IMR-90 (cell line): ENCODE results near the gene ADGRL3. TPM values are rescaled to one million over a fixed set of nuclear protein-coding genes. Genes with fewer than 3 reads are reported as not detected.
A peak's percentile ranks its signal among the peaks of the same experiment; 100 is the strongest.

Experiments
- ATAC-seq: fragments of 200-7000 bp; cut with Tn5 transposase; 2 replicates; pipeline ENCODE4 v1.9.1; 2020; ENCODE audit warnings: low read depth, mild to moderate bottlenecking, moderate library complexity
- BruUV-seq: library from RNA; stranded (reverse); fragments of 400-500 nt; replicated peaks from 2 replicates; lab custom pipeline; 2021; lab: Mats Ljungman, UMichigan
- CTCF ChIA-PET: fragments of 300-600 bp; formaldehyde crosslinking; extraction: SDS; loops from one replicate; lab custom pipeline; 2021; ENCODE audit warnings: antibody characterized with exemption; lab: Yijun Ruan, JAX
- POLR2A ChIA-PET: fragments of 300-600 bp; sonication (Branson Sonifier 250); formaldehyde crosslinking; loops from one replicate; lab custom pipeline; 2022; ENCODE audit warnings: antibody characterized with exemption; ENCODE audit not compliant: unreplicated experiment; lab: Charles Lee
- DNase-seq: peaks from one replicate; pipeline ENCODE4 v3.0.0; 2013
- H2AFZ ChIP-seq: replicated peaks from 2 replicates; pipeline ENCODE3; 2013; ENCODE audit warnings: low read length, mild to moderate bottlenecking; ENCODE audit not compliant: poor library complexity
- H2AK5ac ChIP-seq: 2 replicates; pipeline ENCODE4 v1.6.1; 2013; ENCODE audit warnings: low read depth, low read length, inconsistent platforms
- H2AK9ac ChIP-seq: replicated peaks from 2 replicates; pipeline ENCODE3; 2013; ENCODE audit warnings: mild to moderate bottlenecking, low read depth, low read length, moderate library complexity; ENCODE audit not compliant: poor library complexity
- H2BK120ac ChIP-seq: 2 replicates; pipeline ENCODE4 v1.6.1; 2013; ENCODE audit warnings: low read depth, low read length, inconsistent platforms
- H2BK15ac ChIP-seq: 3 replicates; pipeline ENCODE4 v1.6.1; 2013; ENCODE audit warnings: low read depth, low read length, inconsistent platforms
- H2BK20ac ChIP-seq: 2 replicates; pipeline ENCODE4 v1.6.1; 2013; ENCODE audit warnings: low read depth, mild to moderate bottlenecking, inconsistent platforms, low read length, moderate library complexity
- H2BK5ac ChIP-seq: 2 replicates; pipeline ENCODE4 v1.6.1; 2013; ENCODE audit warnings: mild to moderate bottlenecking, low read depth, low read length, inconsistent platforms; ENCODE audit not compliant: poor library complexity, severe bottlenecking
- H3K14ac ChIP-seq: replicated peaks from 2 replicates; pipeline ENCODE4 v1.6.1; 2013; ENCODE audit warnings: low read depth, low read length, inconsistent platforms
- H3K18ac ChIP-seq: 2 replicates; pipeline ENCODE4 v1.6.1; 2013; ENCODE audit warnings: low read depth, low read length, control low read depth
- H3K23ac ChIP-seq: 2 replicates; pipeline ENCODE4 v1.6.1; 2013; ENCODE audit warnings: low read depth, low read length, inconsistent platforms
- H3K27ac ChIP-seq: 2 replicates; pipeline ENCODE4 v1.5.1; 2013; ENCODE audit warnings: mild to moderate bottlenecking, control low read depth, low read length; ENCODE audit not compliant: insufficient read depth
- H3K27me3 ChIP-seq: 2 replicates; pipeline ENCODE4 v1.6.1; 2013; ENCODE audit warnings: low read length; ENCODE audit not compliant: control insufficient read depth, insufficient read depth
- H3K36me3 ChIP-seq: 2 replicates; pipeline ENCODE4 v1.6.1; 2013; ENCODE audit warnings: low read length, mixed read lengths; ENCODE audit not compliant: control insufficient read depth, insufficient read depth
- H3K4ac ChIP-seq: 2 replicates; pipeline ENCODE4 v1.6.1; 2013; ENCODE audit warnings: low read depth, low read length, inconsistent platforms
- H3K4me1 ChIP-seq: 2 replicates; pipeline ENCODE4 v1.6.1; 2013; ENCODE audit warnings: low read length, mixed read lengths; ENCODE audit not compliant: control insufficient read depth, insufficient read depth
- H3K4me2 ChIP-seq: 2 replicates; pipeline ENCODE4 v1.6.1; 2013; ENCODE audit warnings: low read depth, mild to moderate bottlenecking, control low read depth, low read length, moderate library complexity
- H3K4me3 ChIP-seq: 2 replicates; pipeline ENCODE4 v1.5.1; 2013; ENCODE audit warnings: low read depth, mild to moderate bottlenecking, control low read depth, low read length, moderate library complexity; ENCODE audit not compliant: insufficient read depth
- H3K56ac ChIP-seq: 2 replicates; pipeline ENCODE4 v1.6.1; 2013; ENCODE audit warnings: low read length, inconsistent platforms; ENCODE audit not compliant: insufficient read depth; ENCODE audit errors: extremely low read depth
- H3K79me1 ChIP-seq, 2 experiments: 2 replicates each; pipeline ENCODE4 v1.6.1; 2013; ENCODE audit warnings: low read length in 2 of 2, inconsistent platforms in 1 of 2, low read depth in 1 of 2
- H3K9ac ChIP-seq: 2 replicates; pipeline ENCODE4 v1.6.1; 2013; ENCODE audit warnings: low read depth, low read length, control low read depth
- H3K9me1 ChIP-seq: 2 replicates; pipeline ENCODE4 v1.6.1; 2013; ENCODE audit warnings: low read length, inconsistent platforms; ENCODE audit not compliant: insufficient read depth
- H3K9me3 ChIP-seq: 2 replicates; pipeline ENCODE4 v1.6.1; 2013; ENCODE audit warnings: low read length; ENCODE audit not compliant: control insufficient read depth, insufficient read depth
- H4K20me1 ChIP-seq: 2 replicates; pipeline ENCODE4 v1.6.1; 2013; ENCODE audit warnings: low read length, inconsistent platforms; ENCODE audit not compliant: insufficient read depth
- H4K5ac ChIP-seq: 2 replicates; pipeline ENCODE4 v1.6.1; 2013; ENCODE audit warnings: mild to moderate bottlenecking, low read depth, low read length, control low read depth
- H4K8ac ChIP-seq, 2 experiments: 2 replicates each; pipeline ENCODE4 v1.6.1; 2013; ENCODE audit warnings: low read depth in 2 of 2, low read length in 2 of 2, control low read depth in 1 of 2, inconsistent platforms in 1 of 2
- H4K91ac ChIP-seq: 2 replicates; pipeline ENCODE4 v1.6.1; 2013; ENCODE audit warnings: low read depth, low read length, inconsistent platforms; ENCODE audit not compliant: insufficient read depth
- BHLHE40 ChIP-seq: fragments of 150-350 bp; IDR thresholded peaks from 2 replicates; pipeline ENCODE4 v1.6.1; 2016; ENCODE audit warnings: mild to moderate bottlenecking, low read depth, low read length
- CEBPB ChIP-seq: IDR thresholded peaks from 2 replicates; pipeline ENCODE4 v1.6.1; 2012; ENCODE audit warnings: low read depth, low read length, improper control_type of control experiment
- CHD1 ChIP-seq: IDR thresholded peaks from 2 replicates; pipeline ENCODE4 v1.6.1; 2012; ENCODE audit warnings: low read depth, low read length, improper control_type of control experiment
- FOS ChIP-seq: fragments of 150-350 bp; IDR thresholded peaks from 2 replicates; pipeline ENCODE4 v1.6.1; 2016; ENCODE audit warnings: low read depth, low read length
- MAFK ChIP-seq: IDR thresholded peaks from 2 replicates; pipeline ENCODE4 v1.6.1; 2012; ENCODE audit warnings: low read depth, low read length, improper control_type of control experiment
- MAZ ChIP-seq: IDR thresholded peaks from 2 replicates; pipeline ENCODE4 v1.6.1; 2012; ENCODE audit warnings: low read depth, mild to moderate bottlenecking, low read length, improper control_type of control experiment, moderate library complexity, borderline replicate concordance
- MXI1 ChIP-seq: IDR thresholded peaks from 2 replicates; pipeline ENCODE4 v1.6.1; 2012; ENCODE audit warnings: low read depth, mild to moderate bottlenecking, low read length, moderate library complexity, borderline replicate concordance
- RAD21 ChIP-seq: IDR thresholded peaks from 2 replicates; pipeline ENCODE4 v1.6.1; 2012; ENCODE audit warnings: low read length, improper control_type of control experiment
- RCOR1 ChIP-seq: IDR thresholded peaks from 2 replicates; pipeline ENCODE4 v1.6.1; 2012; ENCODE audit warnings: mild to moderate bottlenecking, low read length, improper control_type of control experiment; ENCODE audit not compliant: insufficient replicate concordance
- RFX5 ChIP-seq: IDR thresholded peaks from 2 replicates; pipeline ENCODE4 v1.8.0; 2012; ENCODE audit warnings: low read depth, mild to moderate bottlenecking, low read length, moderate library complexity
- SMC3 ChIP-seq: fragments of 150-350 bp; IDR thresholded peaks from 2 replicates; pipeline ENCODE4 v1.6.1; 2016; ENCODE audit warnings: low read depth, mild to moderate bottlenecking, antibody characterized with exemption, low read length, moderate library complexity
- WGBS, 2 experiments: methylation state at CpG; one replicate each; pipeline versions ENCODE4 v1.1.5 to v1.1.7; 2013; ENCODE audit warnings: missing lambda C conversion rate in 2 of 2; ENCODE audit not compliant: insufficient read length in 1 of 2; ENCODE audit errors: extremely low coverage in 2 of 2; 5-methylcytosine and 5-hydroxymethylcytosine counted together
- dilution Hi-C: fragments of 300-500 bp; cut with HindIII; formaldehyde crosslinking; loops from one replicate; pipeline ENCODE4 v1.14.3; 2018; ENCODE audit warnings: low sequenced_read_pairs; ENCODE audit not compliant: unreplicated experiment
- in situ Hi-C: fragments of 300-500 bp; cut with MboI; formaldehyde crosslinking; loops from 3 replicates; pipeline ENCODE4 v1.14.3; 2019; ENCODE audit warnings: low sequenced_read_pairs, inconsistent platforms, mixed read lengths
- intact Hi-C: fragments of 100-400 bp; cut with micrococcal nuclease; formaldehyde crosslinking; loops from 2 replicates; pipeline ENCODE4 v1.10.0; 2022
- polyA plus RNA-seq, 3 experiments: library from polyadenylated mRNA; depleted of rRNA; stranded (reverse); fragments of >200 nt; gene quantifications; 2 replicates each; pipeline ENCODE4 v1.2.3, GENCODE V29; 2012; ENCODE audit warnings: low replicate concordance in 1 of 3
- total RNA-seq: library from RNA; depleted of rRNA; stranded (reverse); fragments of >200 nt; gene quantifications from 2 replicates; pipeline ENCODE4 v1.2.3, GENCODE V29; 2012
- TF ChIP-seq, protein P1 (sequence below): fragments of 150-350 bp; IDR thresholded peaks from 2 replicates; pipeline ENCODE4 v1.6.1; 2017; ENCODE audit warnings: mild to moderate bottlenecking, antibody characterized with exemption, low read length, low read depth
- TF ChIP-seq, protein P2 (sequence below): conservative IDR thresholded peaks from 2 replicates; pipeline ENCODE4 v1.5.1; 2012; ENCODE audit warnings: mild to moderate bottlenecking, low read depth, low read length, improper control_type of control experiment
- TF ChIP-seq, protein P3 (sequence below): fragments of 150-350 bp; IDR thresholded peaks from 2 replicates; pipeline ENCODE4 v1.6.1; 2016; ENCODE audit warnings: low read depth, mild to moderate bottlenecking, low read length, moderate library complexity, borderline replicate concordance

The ADGRL3 gene
- total and polyA plus RNA-seq, 2 of the 4 experiments (the other 2 are of a cell fraction), result 0.46 to 2.5 TPM

GRCh38 chr4:61580721-61581377, 380.7 kb downstream of the ADGRL3 start:
- Histone ChIP-seq H3K18ac (no peak overlapping the region), H4K20me1 (no peaks in the 10 kb centered on the region), H3K79me1 (no peaks in the 10 kb centered on the region), H3K9me3 (no peaks in the 10 kb centered on the region), H3K36me3 (no peaks in the 10 kb centered on the region), H3K56ac (no peak overlapping the region), H3K14ac (no peak overlapping the region), H2BK5ac (no peak overlapping the region), H3K23ac (no peak overlapping the region), H2BK15ac (no peak overlapping the region), H2AFZ (no peak overlapping the region), H3K9ac (no peak overlapping the region), H3K27me3 (no peaks in the 10 kb centered on the region), H4K91ac (no peak overlapping the region), H2BK20ac (no peak overlapping the region), H2BK120ac (no peak overlapping the region), H2AK5ac (no peak overlapping the region), H3K4me2 (no peak overlapping the region), H4K8ac (no peak overlapping the region), H3K4me1 (no peaks in the 10 kb centered on the region), H3K9me1 (no peaks in the 10 kb centered on the region), H3K27ac (no peak overlapping the region), H4K5ac (no peak overlapping the region), H2AK9ac (no peak overlapping the region), H3K4me3 (no peak overlapping the region), H3K4ac (no peak overlapping the region)
- dilution Hi-C loops, result no loop called here
- ChIA-PET POLR2A (no interaction called here), CTCF (interaction anchor here (1.4 kb wide), 1 partner anchor 10 kb away, joined by 3 read pairs; no protein-coding TSS in a partner anchor)
- no CpG with 5 or more reads among the region's 5 CpGs for WGBS, 2 experiments
- intact Hi-C loops, result no loop called here
- no TSS peak for BruUV-seq
- DNase-seq, result peak; percentile 4
- in situ Hi-C loops, result no loop called here
- peak; percentile 72 for ATAC-seq
- TF ChIP-seq BHLHE40 (no peak), RAD21 (no peak), MXI1 (no peak), MAZ (no peak), MAFK (no peak), CEBPB (no peak), CHD1 (no peak), FOS (no peak), SMC3 (no peak), RFX5 (no peak), RCOR1 (no peak)
- TF ChIP-seq, protein P1, sequence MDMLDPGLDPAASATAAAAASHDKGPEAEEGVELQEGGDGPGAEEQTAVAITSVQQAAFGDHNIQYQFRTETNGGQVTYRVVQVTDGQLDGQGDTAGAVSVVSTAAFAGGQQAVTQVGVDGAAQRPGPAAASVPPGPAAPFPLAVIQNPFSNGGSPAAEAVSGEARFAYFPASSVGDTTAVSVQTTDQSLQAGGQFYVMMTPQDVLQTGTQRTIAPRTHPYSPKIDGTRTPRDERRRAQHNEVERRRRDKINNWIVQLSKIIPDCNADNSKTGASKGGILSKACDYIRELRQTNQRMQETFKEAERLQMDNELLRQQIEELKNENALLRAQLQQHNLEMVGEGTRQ, result no peak
- TF ChIP-seq, protein P2, sequence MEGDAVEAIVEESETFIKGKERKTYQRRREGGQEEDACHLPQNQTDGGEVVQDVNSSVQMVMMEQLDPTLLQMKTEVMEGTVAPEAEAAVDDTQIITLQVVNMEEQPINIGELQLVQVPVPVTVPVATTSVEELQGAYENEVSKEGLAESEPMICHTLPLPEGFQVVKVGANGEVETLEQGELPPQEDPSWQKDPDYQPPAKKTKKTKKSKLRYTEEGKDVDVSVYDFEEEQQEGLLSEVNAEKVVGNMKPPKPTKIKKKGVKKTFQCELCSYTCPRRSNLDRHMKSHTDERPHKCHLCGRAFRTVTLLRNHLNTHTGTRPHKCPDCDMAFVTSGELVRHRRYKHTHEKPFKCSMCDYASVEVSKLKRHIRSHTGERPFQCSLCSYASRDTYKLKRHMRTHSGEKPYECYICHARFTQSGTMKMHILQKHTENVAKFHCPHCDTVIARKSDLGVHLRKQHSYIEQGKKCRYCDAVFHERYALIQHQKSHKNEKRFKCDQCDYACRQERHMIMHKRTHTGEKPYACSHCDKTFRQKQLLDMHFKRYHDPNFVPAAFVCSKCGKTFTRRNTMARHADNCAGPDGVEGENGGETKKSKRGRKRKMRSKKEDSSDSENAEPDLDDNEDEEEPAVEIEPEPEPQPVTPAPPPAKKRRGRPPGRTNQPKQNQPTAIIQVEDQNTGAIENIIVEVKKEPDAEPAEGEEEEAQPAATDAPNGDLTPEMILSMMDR, result no peak
- TF ChIP-seq, protein P3, sequence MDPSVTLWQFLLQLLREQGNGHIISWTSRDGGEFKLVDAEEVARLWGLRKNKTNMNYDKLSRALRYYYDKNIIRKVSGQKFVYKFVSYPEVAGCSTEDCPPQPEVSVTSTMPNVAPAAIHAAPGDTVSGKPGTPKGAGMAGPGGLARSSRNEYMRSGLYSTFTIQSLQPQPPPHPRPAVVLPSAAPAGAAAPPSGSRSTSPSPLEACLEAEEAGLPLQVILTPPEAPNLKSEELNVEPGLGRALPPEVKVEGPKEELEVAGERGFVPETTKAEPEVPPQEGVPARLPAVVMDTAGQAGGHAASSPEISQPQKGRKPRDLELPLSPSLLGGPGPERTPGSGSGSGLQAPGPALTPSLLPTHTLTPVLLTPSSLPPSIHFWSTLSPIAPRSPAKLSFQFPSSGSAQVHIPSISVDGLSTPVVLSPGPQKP, result no peak
